RKO (cell line): ENCODE data around the gene SASH3.

Experiments
- DNase-seq: peaks from one replicate; pipeline ENCODE4 v3.0.0-alpha.2; 2016; ENCODE audit warnings: low spot score

Gene SASH3

DNA sequence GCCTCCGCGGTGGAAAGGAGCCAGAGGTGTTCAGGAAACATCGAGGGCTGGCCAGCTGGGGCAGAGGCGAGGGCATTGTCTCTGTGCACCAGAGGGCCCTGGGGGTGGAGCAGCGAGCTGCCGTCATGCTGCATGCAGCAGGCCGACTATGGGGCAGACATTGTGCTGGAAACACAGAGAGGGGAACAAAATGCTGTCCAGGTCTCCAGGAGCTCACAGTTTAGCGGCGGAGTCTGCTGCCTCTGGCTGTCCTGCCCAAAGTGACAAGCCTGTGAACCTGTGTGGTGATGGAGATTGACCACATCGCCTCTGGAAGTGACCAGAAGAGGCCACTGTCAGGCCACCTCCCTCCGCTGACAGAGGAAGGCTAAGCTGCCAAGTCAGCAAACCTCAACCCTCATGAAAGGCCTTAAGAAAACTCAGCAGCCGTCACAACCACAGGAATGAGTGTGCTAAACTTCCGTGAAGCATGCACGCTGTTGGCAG lies 20.1 kb upstream of the SASH3 start:
- peak; percentile 26 for DNase-seq

DNA sequence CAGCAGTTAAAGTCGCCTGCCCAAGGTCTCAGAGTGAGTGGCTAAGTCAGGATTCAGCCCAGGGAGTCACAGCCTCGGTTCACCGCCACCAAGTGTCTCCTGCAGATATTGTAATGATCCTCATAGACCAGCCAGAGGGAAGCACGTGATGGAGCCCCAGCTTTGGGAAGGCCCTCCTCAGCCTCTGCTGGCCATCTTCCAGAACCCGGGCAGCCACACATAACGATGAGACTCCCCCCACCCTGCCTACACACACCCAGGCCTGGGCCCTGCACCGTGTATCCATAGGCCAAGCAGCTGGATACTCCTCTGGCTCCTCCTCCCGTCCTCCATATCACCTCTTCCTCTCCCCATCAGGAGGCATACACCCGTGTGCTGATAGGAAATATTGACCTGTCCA lies 19.6 kb upstream of the SASH3 start:
- no peak for DNase-seq

DNA sequence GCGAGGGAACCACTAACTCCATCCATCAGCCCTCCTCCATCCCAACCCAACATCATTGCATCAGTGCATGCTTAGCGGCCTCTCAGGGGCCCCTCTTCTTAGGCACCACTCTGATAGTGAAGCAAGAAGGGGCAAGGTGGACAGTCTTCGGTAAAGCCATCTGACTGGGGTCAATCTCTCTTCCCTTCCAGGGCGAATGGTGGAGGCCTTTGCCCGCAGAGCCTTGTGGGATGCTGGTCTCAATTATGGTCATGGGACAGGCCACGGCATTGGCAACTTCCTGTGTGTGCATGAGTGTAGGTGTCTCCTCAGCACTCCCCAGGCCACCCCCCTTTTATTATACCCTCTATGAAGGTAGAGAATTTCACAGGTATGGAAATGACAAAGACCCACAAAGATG lies 18.8 kb upstream of the SASH3 start:
- DNase-seq, result no peak

DNA sequence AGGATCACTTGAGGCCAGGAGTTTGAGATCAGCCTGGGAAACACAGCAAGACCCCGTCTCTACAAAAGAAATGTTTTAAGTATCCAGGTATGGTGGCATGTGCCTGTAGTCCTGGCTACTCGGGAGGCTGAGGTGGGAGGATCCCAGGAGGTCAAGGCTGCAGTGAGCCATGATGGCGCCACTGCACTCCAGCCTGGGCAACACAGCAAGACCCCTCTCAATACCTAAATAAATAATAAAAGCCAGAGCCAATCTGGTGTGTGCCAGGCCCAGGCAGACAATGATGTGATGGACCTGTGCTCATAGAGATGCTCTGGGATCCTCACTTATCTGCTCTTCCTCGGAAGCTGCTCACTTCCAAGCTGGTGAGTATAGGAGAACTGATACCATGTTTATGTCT lies 18.2 kb upstream of the SASH3 start:
- DNase-seq, result no peak

DNA sequence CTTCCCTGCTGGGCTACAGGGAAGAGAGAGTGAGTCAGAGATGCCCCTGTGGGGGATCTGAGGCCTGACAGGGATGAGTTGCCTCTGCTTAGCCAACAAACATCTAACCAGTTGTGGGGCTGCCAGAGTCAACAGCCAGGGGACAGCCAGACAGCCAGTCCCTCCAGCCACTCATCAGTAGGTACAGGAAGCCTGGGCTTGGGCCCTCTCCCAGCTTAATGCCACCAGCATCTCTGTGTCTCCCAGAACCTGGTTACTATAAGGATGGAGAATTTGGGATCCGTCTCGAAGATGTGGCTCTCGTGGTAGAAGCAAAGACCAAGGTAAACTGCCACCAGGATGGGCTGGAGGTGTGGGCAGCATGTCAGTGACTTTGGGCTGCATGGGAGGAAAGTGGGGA lies 17.3 kb upstream of the SASH3 start:
- DNase-seq, result no peak

DNA sequence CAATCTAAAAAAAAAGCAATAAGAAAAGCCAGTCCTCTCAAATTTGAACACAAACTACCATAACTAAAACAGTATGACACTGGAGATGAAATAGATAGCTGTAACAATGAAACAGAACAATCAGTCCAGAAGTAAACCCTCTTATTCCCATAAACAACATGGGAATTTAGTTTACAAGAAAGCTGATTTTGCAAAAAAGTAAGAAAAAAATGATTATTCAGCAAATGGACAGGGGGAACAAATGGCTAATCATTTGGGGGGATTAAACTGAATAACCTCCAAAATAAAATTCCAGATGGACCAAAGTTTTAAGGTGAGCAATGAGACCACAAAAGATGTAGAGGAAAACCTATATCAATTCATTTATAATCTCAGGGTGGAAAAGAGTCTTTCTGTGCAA lies 16.1 kb upstream of the SASH3 start:
- no peak for DNase-seq

DNA sequence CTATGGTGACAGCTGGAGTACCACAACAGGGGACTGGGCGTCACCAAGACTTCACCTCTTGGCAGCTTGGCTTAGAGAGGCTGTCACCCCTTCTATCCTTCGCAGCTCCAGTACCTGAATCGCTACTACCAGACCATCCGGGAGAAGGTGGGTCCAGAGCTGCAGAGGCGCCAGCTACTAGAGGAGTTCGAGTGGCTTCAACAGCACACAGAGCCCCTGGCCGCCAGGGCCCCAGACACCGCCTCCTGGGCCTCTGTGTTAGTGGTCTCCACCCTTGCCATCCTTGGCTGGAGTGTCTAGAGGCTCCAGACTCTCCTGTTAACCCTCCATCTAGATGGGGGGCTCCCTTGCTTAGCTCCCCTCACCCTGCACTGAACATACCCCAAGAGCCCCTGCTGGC lies 11.6 kb upstream of the SASH3 start:
- no peak for DNase-seq

DNA sequence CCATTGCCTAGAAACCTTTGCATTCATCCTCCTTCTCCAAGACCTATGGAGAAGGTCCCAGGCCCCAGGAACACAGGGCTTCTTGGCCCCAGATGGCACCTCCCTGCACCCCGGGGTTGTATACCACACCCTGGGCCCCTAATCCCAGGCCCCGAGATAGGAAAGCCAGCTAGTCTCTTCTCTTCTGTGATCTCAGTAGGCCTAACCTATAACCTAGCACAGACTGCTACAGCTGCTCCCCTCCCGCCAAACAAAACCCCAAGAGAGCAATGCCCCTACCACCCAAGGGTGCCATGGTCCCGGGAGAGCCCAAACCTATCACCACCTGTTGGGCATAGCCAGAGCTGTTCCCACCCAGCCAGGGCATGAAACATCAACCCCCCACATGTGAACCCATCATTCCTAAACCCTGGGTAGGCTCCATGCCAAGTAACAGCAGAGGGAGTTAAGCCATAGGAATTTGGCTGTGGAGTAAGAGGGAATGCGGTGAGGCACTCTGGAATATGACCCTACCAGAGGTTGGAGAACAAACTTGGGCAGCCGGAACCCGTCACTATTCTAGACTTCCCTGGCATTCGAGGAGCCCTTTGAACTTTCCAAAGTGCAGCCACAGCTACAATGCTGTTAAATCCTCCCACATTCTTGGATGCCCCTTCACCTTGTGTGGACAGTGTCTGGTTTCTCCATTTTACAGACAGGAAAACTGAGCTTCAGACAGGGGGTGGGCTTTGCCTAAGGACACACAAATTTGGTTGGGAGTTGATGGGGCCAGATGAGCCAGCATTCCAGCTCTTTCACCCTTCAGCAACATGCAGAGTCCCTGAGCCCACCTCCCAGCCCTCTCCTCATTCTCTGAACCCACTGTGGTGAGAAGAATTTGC lies 10.9 kb upstream of the SASH3 start:
- no peak for DNase-seq

DNA sequence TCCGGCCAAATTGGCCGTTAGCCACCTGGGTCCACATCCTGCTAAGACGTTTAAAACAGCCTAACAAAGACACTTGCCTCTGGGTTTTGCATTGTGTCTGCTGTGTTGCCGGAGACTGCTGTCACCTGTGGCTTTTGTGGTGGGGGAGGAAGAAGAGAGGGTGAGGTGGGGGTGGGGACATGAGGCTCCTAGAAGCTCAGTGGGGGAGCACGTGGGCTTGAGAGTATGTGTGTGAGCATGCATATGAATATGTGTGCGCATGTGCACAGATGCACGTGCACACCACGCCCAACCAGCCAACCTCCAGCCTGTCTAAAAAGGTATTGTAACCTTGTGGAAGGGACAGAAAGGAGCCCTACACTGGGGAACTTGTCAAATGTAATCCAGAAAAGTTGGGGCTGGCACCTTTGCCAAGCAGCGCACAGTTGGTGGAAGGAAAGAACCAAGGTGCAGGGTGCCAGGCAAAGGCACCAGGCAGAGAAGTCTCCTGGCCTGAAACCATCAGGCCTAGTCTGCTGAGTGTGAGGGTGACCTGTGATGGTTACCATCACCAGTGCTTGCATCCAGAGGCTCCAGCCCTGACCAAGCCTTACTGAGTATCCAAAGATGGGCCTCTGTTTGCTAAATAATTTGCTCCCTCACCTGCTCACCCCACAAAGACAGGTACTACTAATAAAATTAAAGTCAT lies 10.1 kb upstream of the SASH3 start:
- no peak for DNase-seq

DNA sequence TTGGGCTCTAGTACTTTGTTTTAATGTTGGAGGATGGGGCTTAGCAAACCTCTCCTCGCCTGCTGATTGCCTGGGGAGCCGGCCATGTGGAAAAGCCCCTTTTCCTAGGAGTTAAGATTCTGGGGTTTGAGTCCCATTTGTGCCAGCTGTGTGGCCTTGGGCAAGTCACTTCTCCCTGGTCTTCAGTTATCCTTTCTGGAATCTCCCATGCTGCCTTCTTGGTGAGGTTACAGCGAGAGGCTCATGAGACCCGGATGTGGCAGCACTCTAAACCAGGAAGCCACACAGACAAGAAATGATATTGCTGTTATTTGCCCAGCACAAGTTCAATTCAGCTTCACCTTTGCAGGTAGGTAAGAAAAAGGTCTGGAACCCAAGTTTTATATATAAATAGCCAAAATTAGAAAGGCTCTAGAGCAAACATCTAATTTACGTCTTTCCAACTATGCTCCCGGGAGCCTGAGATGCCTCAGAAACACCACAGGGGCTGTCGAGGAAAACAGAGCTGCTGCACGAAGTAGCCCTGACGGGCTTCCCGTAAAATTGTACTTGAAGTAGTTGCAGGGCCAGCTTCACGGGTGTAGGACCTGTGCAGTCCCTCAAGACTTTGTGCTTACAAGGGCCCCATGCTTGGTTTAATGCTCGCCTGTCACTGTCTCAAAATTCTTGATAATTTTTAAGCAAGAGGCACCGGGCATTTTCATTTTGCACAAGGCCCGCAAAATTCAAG lies 8.3 kb upstream of the SASH3 start:
- no peak for DNase-seq

DNA sequence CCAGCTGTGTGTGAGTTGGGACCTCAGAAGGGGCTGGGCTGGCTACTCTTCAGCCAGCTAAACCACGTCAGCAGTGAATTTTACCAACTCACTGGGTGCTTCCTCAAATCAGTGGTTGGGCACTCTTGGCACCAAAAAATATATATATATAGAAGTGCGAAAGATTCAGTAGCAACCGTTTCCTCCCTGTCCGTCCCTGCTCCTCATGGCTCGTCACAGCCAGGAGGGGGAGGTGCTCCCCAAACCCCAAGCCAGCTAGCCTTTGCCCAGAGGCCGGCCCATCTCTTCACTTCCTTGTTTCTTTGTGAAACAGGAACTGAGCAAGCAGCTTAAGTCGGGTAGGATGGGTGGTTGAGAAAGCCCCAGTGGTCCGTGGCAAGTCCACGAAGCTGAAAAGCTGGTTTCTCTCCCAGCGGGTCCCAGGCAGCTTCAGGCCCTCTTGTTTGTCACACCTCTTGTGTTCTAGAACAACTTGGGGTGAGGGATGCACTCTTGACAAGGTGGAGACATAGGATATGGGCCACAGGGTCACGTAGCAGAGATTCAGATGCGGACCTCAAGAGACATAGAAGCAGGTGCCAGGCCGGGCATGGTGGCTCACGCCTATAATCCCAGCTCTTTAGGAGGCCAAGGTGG lies 6.8 kb upstream of the SASH3 start:
- DNase-seq, result no peak

DNA sequence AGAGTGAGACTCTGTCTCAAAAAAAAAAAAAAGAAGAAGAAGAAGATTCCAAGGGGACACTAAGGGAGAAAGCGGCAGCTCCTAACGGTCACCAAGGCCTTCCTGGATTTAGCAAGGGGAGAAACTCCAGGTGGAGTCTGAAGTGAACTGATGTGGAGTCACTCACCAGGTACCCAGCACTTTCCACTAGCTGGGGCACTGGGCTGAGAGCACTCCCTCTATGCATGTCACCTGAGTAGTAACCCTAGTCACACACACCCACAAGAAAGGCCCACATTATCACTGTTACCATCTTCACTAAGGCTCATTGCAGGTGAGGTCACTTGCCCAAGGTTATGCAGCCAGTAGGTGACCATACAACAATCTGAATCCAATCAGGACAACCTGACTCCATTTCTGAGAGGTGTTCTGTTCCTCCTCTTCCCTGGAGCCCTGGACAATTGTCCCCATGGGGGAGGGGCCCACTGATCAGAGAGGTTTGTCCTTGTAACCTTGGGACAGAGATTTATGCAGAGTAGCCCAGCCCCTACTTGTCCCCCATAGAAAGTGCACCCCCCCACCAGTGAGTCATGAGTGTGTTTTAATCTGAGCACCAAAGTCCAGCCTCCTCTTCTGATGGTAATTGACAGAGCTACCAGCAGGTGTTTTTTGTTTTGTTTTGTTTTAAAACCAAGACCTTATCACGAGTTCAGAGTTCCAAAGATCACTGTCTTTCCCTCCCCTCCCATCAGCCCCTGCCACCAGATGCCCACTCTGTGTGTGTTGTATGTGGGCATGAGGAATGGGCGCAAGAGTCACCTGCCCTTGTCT lies 5.9 kb upstream of the SASH3 start:
- DNase-seq, result no peak

DNA sequence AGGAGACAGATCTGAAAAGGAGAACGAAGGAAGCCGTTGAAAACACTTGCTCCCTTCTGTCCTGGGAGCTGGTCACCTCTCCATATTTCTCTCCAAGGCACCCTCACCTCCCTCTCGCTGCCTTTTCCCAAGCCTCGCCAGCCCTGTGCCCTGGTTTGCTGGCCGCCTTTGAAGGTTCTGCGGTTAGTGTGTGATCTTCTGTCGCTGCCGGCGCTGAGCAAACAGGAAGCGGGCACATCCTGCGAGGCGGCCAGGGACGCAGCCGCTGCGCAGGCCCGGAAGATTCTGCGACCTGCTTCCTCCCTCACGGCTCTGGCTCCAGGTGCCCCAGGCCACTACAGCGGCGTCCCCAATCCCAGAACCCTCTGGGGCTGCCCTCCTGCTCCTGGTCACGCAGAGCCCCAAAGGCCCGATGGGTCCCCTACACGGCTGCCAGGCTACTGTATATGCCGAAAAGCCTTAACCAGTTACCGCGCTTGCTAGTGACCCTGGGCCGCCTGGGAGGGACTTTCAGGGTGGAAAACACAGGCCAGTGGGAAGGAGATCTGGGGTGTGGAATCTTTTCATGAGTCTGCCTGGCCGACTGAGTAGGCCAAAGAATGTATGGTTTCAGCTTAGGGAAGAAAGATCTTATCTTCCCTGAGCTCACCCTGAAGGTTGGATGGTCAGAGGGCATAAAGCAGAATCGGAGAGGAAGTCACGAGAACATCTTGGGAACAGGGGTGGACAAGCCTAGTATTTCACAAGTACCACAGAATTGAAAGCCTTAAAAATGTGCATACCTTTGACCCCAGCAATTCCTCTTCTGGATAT lies 2.3 kb upstream of the SASH3 start:
- no peak for DNase-seq

DNA sequence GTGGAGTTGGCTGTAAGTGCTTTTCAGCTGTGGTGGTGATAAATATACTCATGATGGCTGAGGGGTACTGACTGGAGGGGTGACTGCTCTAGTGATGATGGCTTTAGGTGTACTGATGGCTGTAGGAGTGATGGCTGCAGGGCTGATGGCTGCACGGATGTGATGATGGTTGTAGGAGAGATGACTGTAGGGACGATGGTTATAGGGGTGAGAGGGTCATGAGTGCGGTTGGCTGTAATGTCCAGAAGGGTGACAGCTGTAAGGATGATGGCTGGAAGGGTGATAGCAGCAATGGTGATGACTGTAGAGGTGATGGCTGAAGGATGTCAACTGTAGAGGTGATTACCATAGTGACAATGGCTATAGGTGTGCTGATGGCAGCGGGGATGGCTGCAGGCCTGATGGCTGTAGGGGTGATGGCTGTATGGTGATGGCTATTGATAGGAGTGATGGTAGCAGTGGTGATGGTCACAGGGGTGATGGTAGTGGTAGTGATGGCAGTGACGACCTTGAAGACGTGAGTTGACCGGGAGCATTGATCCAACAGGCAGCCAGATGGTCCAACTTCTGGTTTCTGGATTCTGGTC lies 570 bp upstream of the SASH3 start:
- DNase-seq, result no peak

DNA sequence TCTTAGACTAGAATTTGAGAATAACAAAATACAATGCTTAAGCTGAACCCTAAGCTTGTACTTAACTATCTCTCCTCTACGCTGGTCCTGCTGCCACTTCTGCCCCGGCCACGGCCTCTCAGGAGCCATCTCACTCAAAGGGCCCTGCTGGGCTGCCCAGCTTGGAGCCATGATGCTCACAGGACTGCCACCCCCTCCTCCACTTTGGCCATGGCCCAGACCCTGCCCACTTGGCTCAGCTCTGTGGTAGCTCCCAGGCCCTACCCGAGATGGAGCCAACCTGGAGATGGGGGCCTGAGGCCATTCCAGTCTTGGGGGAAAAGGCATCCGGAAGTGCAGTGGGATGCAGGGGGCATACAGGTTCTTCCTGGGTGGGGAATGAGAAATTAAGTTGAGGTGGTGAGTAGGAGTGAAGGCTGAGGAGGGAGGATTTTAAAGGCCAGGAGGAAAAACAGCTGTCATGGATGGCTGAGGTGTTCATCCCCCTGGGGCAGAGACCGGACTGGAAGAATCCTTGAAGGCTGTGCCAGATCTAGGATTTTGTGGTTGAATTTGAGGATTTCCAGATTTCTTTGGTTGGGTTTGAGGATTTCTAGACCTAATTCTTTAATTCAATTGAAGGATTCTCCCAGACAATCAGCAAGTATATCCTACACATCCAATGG lies 824 bp downstream of the SASH3 start:
- no peak for DNase-seq

DNA sequence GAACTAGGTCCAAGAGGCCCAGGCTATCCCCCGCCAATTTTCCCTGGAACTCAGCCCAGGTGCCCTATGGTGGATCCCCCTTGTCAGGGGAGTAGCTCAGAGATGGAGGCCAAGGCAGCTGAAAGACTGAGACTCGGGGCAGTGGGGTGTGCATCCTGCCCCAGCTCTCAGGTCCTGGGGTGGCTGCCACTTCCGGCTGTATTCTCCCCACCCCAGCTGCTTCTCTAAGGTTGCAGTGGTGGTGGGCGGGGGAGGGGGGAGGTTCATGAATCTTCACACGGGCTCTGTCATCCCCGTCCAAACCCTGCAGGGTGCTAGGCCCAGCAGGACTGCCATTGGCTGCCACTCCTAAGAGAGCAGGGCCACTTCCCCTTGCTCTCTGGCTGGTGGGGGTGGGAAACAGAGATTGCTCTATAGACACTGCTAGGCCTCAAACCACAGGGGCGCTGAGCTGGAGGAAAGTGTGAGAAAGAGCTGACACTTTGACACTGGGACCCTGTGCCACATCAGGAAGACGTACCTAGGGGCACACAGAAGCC lies 1.5 kb downstream of the SASH3 start:
- no peak for DNase-seq

DNA sequence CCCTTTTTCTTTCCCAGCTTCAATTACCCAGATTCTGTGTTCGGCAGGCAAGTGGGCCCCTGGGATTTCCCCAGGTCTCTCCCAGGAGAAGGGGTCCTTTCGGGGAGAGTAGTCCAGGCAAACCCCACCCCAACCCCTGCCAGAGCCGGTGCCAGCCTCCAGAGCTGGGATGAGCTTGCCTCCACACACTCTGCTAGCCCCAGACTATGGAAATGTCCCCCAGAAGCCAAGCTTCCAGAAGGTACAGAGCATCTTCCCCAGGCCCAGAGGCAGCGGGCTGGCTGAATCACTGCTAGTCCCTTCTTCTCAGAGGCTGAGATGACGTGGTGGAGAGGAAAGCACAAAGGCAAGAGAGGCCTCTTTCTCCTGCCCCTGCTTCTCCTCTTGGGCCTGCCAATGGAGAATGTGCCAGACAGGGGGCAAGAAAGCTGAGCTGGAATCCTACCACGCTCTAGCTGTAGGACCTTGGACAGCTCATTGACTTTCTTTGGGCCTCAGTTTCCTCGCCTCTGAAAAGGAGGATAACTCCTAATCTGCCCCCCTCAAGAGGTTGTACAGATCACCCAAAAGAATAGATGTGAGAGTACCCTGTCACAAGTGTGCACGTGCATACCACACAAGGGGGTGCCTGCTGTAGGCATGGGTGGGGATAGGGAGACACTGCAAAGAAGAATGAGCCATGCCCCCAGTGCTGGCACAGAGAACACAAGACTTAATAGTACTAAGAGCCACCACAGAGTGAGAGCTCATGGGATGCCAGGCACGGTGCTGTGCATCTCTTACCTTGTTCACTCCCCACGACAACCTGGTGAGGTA lies 2.1 kb downstream of the SASH3 start:
- DNase-seq, result no peak

DNA sequence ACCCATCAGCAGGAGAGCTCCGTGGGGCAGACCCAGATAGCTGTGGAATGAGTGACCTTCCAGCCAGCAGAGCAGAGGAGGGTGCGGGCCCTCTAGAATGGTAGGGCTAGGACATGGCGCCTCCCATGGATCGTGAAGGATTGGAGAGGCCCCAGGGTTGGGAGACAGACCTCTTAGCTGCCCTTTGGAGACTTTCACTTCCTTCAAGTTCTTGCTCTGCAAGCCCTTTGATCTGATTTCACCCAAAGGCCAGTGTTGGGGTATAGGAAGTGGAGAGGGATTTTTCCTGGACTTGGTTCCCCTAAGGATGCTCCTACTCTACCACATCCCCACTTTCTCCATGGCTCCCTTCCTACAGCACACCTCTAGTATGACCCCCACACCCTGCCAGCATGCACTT lies 3.0 kb downstream of the SASH3 start:
- no peak for DNase-seq
